H1 (cell line): ENCODE data around the gene FRMD3. TPM values are rescaled to one million over a fixed set of nuclear protein-coding genes. Genes with fewer than 3 reads are reported as not detected.
A peak's percentile ranks its signal among the peaks of the same experiment; 100 is the strongest.

ENCODE experiments used
- CTCF ChIA-PET: fragments of 300-600 bp; sonication (Branson Sonifier 250); formaldehyde crosslinking; loops from one replicate; lab custom pipeline; 2021; ENCODE audit not compliant: partially characterized antibody; lab: Charles Lee
- POLR2A ChIA-PET: fragments of 300-600 bp; sonication (Branson Sonifier 250); formaldehyde crosslinking; loops from one replicate; lab custom pipeline; 2021; ENCODE audit warnings: inconsistent platforms; ENCODE audit not compliant: partially characterized antibody; lab: Charles Lee
- DNase-seq, 2 experiments: peaks; one replicate each; pipeline versions ENCODE4 v3.0.0 to v3.0.0-alpha.2; 2010 to 2022; ENCODE audit warnings: low spot score in 2 of 2, low read depth in 1 of 2, mixed read lengths in 1 of 2
- FAIRE-seq: peaks from 2 replicates; lab custom pipeline; 2011; peaks lifted over from hg19 to GRCh38; lab: Jason Lieb, UNC
- H2AFZ ChIP-seq: 2 replicates; pipeline ENCODE4 v1.8.1; 2012; ENCODE audit warnings: low read length, inconsistent platforms
- H2AK5ac ChIP-seq: 2 replicates; pipeline ENCODE4 v1.6.1; 2013; ENCODE audit warnings: low read depth, low read length
- H2BK120ac ChIP-seq: replicated peaks from 2 replicates; pipeline ENCODE3; 2013; ENCODE audit warnings: low read depth, low read length, inconsistent platforms
- H2BK12ac ChIP-seq: 2 replicates; pipeline ENCODE4 v1.6.1; 2013; ENCODE audit warnings: low read depth, low read length
- H2BK15ac ChIP-seq: 2 replicates; pipeline ENCODE4 v1.6.1; 2013; ENCODE audit warnings: low read length
- H2BK20ac ChIP-seq: 2 replicates; pipeline ENCODE4 v1.6.1; 2013; ENCODE audit warnings: low read length
- H2BK5ac ChIP-seq: 2 replicates; pipeline ENCODE4 v1.6.1; 2013; ENCODE audit warnings: low read depth, low read length
- H3K14ac ChIP-seq: 2 replicates; pipeline ENCODE4 v1.6.1; 2013; ENCODE audit warnings: inconsistent platforms; ENCODE audit not compliant: insufficient read length
- H3K18ac ChIP-seq: 2 replicates; pipeline ENCODE4 v1.6.1; 2013; ENCODE audit warnings: low read length; ENCODE audit errors: extremely low read depth
- H3K23ac ChIP-seq: 2 replicates; pipeline ENCODE4 v1.6.1; 2013; ENCODE audit warnings: inconsistent platforms; ENCODE audit not compliant: insufficient read length
- H3K23me2 ChIP-seq: 2 replicates; pipeline ENCODE4 v1.6.1; 2013; ENCODE audit warnings: low read depth, low read length
- H3K27ac ChIP-seq: 2 replicates; pipeline ENCODE4 v1.6.1; 2011; ENCODE audit warnings: low read depth, low read length, inconsistent platforms
- H3K27me3 ChIP-seq, 4 experiments: replicated peaks in 1 of 4; 1 replicate in 1 of 4; 2 replicates in 3 of 4; pipeline versions ENCODE4 v1.6.1 to v1.8.1; 2011 to 2013; ENCODE audit warnings: low read length in 3 of 4, mild to moderate bottlenecking in 3 of 4, inconsistent platforms in 2 of 4, mixed read lengths in 2 of 4, moderate library complexity in 1 of 4; ENCODE audit not compliant: control insufficient read depth in 3 of 4, insufficient read depth in 3 of 4; ENCODE audit errors: extremely low read depth in 1 of 4
- H3K36me3 ChIP-seq, 4 experiments: 2 replicates each; pipeline versions ENCODE4 v1.6.1 to v1.8.1; 2011 to 2013; ENCODE audit warnings: mild to moderate bottlenecking in 4 of 4, low read length in 3 of 4, moderate library complexity in 2 of 4, control low read depth in 1 of 4, inconsistent platforms in 1 of 4; ENCODE audit not compliant: insufficient read depth in 4 of 4, control insufficient read depth in 2 of 4
- H3K4ac ChIP-seq: replicated peaks from 2 replicates; pipeline ENCODE3; 2013; ENCODE audit warnings: low read length, low read depth, mixed read lengths, inconsistent platforms; ENCODE audit not compliant: insufficient read length
- H3K4me1 ChIP-seq, 4 experiments: replicated peaks in 1 of 4; 1 replicate in 1 of 4; 2 replicates in 3 of 4; pipeline versions ENCODE4 v1.6.1 to v1.8.1; 2011 to 2013; ENCODE audit warnings: low read length in 3 of 4, inconsistent platforms in 2 of 4, mixed read lengths in 1 of 4; ENCODE audit not compliant: insufficient read depth in 4 of 4, control insufficient read depth in 3 of 4
- H3K4me2 ChIP-seq, 2 experiments: 2 replicates each; pipeline versions ENCODE4 v1.6.1 to v1.8.1; 2011 to 2013; ENCODE audit warnings: low read depth in 2 of 2, low read length in 2 of 2, control low read depth in 1 of 2, inconsistent platforms in 1 of 2, mild to moderate bottlenecking in 1 of 2; ENCODE audit not compliant: insufficient read depth in 1 of 2
- H3K4me3 ChIP-seq, 4 experiments: fragments of 200-600, 300-600 bp in 1 of 4; sonication (generic), shearing (Covaris generic), sonication (Bioruptor Twin) in 1 of 4; 2 replicates each; pipeline versions ENCODE4 v1.5.1 to v1.8.1; 2011 to 2016; ENCODE audit warnings: low read length in 4 of 4, low read depth in 3 of 4, control low read depth in 2 of 4, inconsistent platforms in 2 of 4, mild to moderate bottlenecking in 2 of 4, mixed read lengths in 1 of 4, moderate library complexity in 1 of 4; ENCODE audit not compliant: insufficient read depth in 2 of 4; ENCODE audit errors: extremely low read depth in 1 of 4
- H3K56ac ChIP-seq: replicated peaks from 2 replicates; pipeline ENCODE3; 2013; ENCODE audit warnings: low read depth, mild to moderate bottlenecking, mixed read lengths, low read length, inconsistent platforms; ENCODE audit not compliant: insufficient read length
- H3K79me1 ChIP-seq: 2 replicates; pipeline ENCODE4 v1.6.1; 2013; ENCODE audit warnings: low read depth, low read length, control low read depth
- H3K79me2 ChIP-seq, 2 experiments: 2 replicates each; pipeline versions ENCODE4 v1.6.1 to v1.8.1; 2012 to 2013; ENCODE audit warnings: low read length in 2 of 2, mild to moderate bottlenecking in 2 of 2, inconsistent platforms in 1 of 2; ENCODE audit not compliant: insufficient read depth in 2 of 2, control insufficient read depth in 1 of 2
- H3K9ac ChIP-seq, 4 experiments: replicated peaks in 1 of 4; 1 replicate in 1 of 4; 2 replicates in 3 of 4; pipeline versions ENCODE4 v1.6.1 to v1.8.1; 2011 to 2013; ENCODE audit warnings: low read depth in 3 of 4, low read length in 3 of 4, control low read depth in 2 of 4, mild to moderate bottlenecking in 2 of 4, moderate library complexity in 2 of 4, inconsistent platforms in 1 of 4; ENCODE audit errors: extremely low read depth in 1 of 4
- H3K9me3 ChIP-seq, 2 experiments: 2 replicates each; pipeline versions ENCODE4 v1.6.1 to v1.8.1; 2012 to 2013; ENCODE audit warnings: mild to moderate bottlenecking in 2 of 2, moderate library complexity in 2 of 2, control low read depth in 1 of 2, inconsistent platforms in 1 of 2, low read depth in 1 of 2, low read length in 1 of 2, mixed read lengths in 1 of 2; ENCODE audit not compliant: insufficient read depth in 2 of 2
- H4K20me1 ChIP-seq, 2 experiments: replicated peaks in 1 of 2; 2 replicates each; pipeline versions ENCODE3 to v1.8.1; 2011 to 2013; ENCODE audit warnings: inconsistent platforms in 2 of 2, low read length in 2 of 2, mild to moderate bottlenecking in 1 of 2; ENCODE audit not compliant: insufficient read depth in 2 of 2, control insufficient read depth in 1 of 2
- H4K5ac ChIP-seq: 2 replicates; pipeline ENCODE4 v1.6.1; 2013; ENCODE audit warnings: low read length, low read depth, mixed read lengths, inconsistent platforms; ENCODE audit not compliant: insufficient read length
- H4K8ac ChIP-seq: 2 replicates; pipeline ENCODE4 v1.8.0; 2013; ENCODE audit warnings: mild to moderate bottlenecking, moderate library complexity, low read length, inconsistent platforms; ENCODE audit not compliant: insufficient read depth; ENCODE audit errors: extremely low read depth
- H4K91ac ChIP-seq: replicated peaks from 2 replicates; pipeline ENCODE3; 2013; ENCODE audit warnings: low read length, mixed read lengths, inconsistent platforms; ENCODE audit not compliant: insufficient read length
- CBX5 ChIP-seq: fragments of 300-800, 300-1000 bp; sonication (generic); IDR thresholded peaks from 2 replicates; pipeline ENCODE4 v1.7.1; 2016; ENCODE audit warnings: antibody characterized with exemption, low read length, low read depth
- CHD2 ChIP-seq: IDR thresholded peaks from 2 replicates; pipeline ENCODE4 v1.6.1; 2012; ENCODE audit warnings: low read length, improper control_type of control experiment
- CREB1 ChIP-seq: IDR thresholded peaks from 2 replicates; pipeline ENCODE4 v1.6.1; 2012; ENCODE audit warnings: inconsistent platforms
- EGR1 ChIP-seq: IDR thresholded peaks from 2 replicates; pipeline ENCODE4 v1.6.1; 2011; ENCODE audit warnings: low read depth, low read length, borderline replicate concordance
- GABPA ChIP-seq: IDR thresholded peaks from 2 replicates; pipeline ENCODE4 v1.6.1; 2011; ENCODE audit warnings: mild to moderate bottlenecking, low read length, moderate library complexity, borderline replicate concordance; ENCODE audit not compliant: insufficient read depth
- HDAC6 ChIP-seq: IDR thresholded peaks from one replicate; pipeline ENCODE4 v1.7.1; 2012; ENCODE audit warnings: low read depth, mild to moderate bottlenecking, inconsistent platforms, low read length, moderate library complexity
- JUN ChIP-seq: IDR thresholded peaks from 2 replicates; pipeline ENCODE4 v1.6.1; 2011; ENCODE audit warnings: low read depth, mild to moderate bottlenecking, improper control_type of control experiment, low read length
- MAFK ChIP-seq: IDR thresholded peaks from 2 replicates; pipeline ENCODE4 v1.6.1; 2012; ENCODE audit warnings: low read depth, mild to moderate bottlenecking, improper control_type of control experiment, low read length
- POLR2A ChIP-seq, 2 experiments: IDR thresholded peaks; 1 replicate in 1 of 2; 2 replicates in 1 of 2; pipeline ENCODE4 v1.6.1; 2011; ENCODE audit warnings: low read depth in 2 of 2, low read length in 2 of 2, mild to moderate bottlenecking in 2 of 2; ENCODE audit errors: control extremely low read depth in 1 of 2
- POLR2AphosphoS5 ChIP-seq: IDR thresholded peaks from 2 replicates; pipeline ENCODE4 v1.6.1; 2011; ENCODE audit warnings: low read depth, low read length
- RAD21 ChIP-seq, 2 experiments: IDR thresholded peaks in 1 of 2; conservative IDR thresholded peaks in 1 of 2; 2 replicates each; pipeline ENCODE4 v1.6.1; 2011; ENCODE audit warnings: low read depth in 2 of 2, low read length in 2 of 2, improper control_type of control experiment in 1 of 2, inconsistent platforms in 1 of 2, mild to moderate bottlenecking in 1 of 2, moderate library complexity in 1 of 2
- RFX5 ChIP-seq: IDR thresholded peaks from 2 replicates; pipeline ENCODE4 v1.6.1; 2011; ENCODE audit warnings: low read depth, low read length, improper control_type of control experiment, borderline replicate concordance
- RNF2 ChIP-seq: fragments of 200-900, 300-1000 bp; sonication (generic); IDR thresholded peaks from 2 replicates; pipeline ENCODE4 v1.7.1; 2016; ENCODE audit warnings: borderline replicate concordance, low read depth, mild to moderate bottlenecking, antibody characterized with exemption, low read length; ENCODE audit not compliant: poor library complexity, severe bottlenecking; ENCODE audit errors: missing control alignments
- TEAD4 ChIP-seq: IDR thresholded peaks from 2 replicates; pipeline ENCODE4 v1.6.1; 2012; ENCODE audit warnings: low read depth, low read length, inconsistent platforms, mixed read lengths
- WGBS, 2 experiments: shearing (Covaris generic) in 1 of 2; methylation state at CpG; one replicate each; pipeline versions ENCODE4 v1.1.6 to v1.1.7; 2013 to 2015; ENCODE audit warnings: low lambda C conversion rate in 2 of 2, mixed read lengths in 2 of 2, inconsistent platforms in 1 of 2, low coverage in 1 of 2, missing lambda C conversion rate in 1 of 2; ENCODE audit not compliant: insufficient replicate concordance in 2 of 2, insufficient coverage in 1 of 2, insufficient read length in 1 of 2; ENCODE audit errors: extremely low coverage in 1 of 2, missing lambda C conversion rate in 1 of 2; 5-methylcytosine and 5-hydroxymethylcytosine counted together
- polyA plus RNA-seq, 7 experiments: library from polyadenylated mRNA; depleted of rRNA in 3 of 7; stranded (reverse) in 5 of 7; unstranded in 2 of 7; fragments of >200 nt in 5 of 7; fragments of 200-250 nt in 2 of 7; gene quantifications; 1 replicate in 5 of 7; 2 replicates in 1 of 7; 4 replicates in 1 of 7; pipeline versions ENCODE4 v1.2.1 to v1.2.3, GENCODE V29; 2011 to 2013; ENCODE audit warnings: missing spikeins in 2 of 7, mixed read lengths in 2 of 7
- total RNA-seq: library from RNA; stranded (reverse); fragmentation: NEBNext Ultra II Directional; extraction: Animal tissue kit (Norgen Biotek cat#: 25700); gene quantifications from 2 replicates; pipeline ENCODE4 v1.2.1, GENCODE V29; 2021

Gene FRMD3
- total and polyA plus RNA-seq, 2 of the 8 experiments (the other 6 are each of a cell fraction or from before 2014, with no cell fraction given) = 0.15 to 1.4 TPM

- no peaks in the 10 kb centered on the region for H3K36me3 ChIP-seq
- H3K27ac ChIP-seq = no peak overlapping the region
- no peak for DNase-seq
- WGBS, 2 experiments = 90% methylated on average over 4 of the region's 4 CpGs; no CpG with 5 or more reads in 1 of the 2 experiments
- H4K5ac ChIP-seq = no peak overlapping the region
- H4K8ac ChIP-seq = no peak overlapping the region
- no peak overlapping the region for H2BK5ac ChIP-seq
- H3K14ac ChIP-seq = no peak overlapping the region
- ChIA-PET CTCF (interaction anchor here (1.0 to 1.6 kb wide), 4 partner anchors 13 to 98 kb away, joined by 3 to 6 read pairs (median 4); no protein-coding TSS in a partner anchor), POLR2A (interaction anchor here (1.4 kb wide), 1 partner anchor 16 kb away, joined by 5 read pairs; no protein-coding TSS in a partner anchor)
- H3K23me2 ChIP-seq = no peaks in the 10 kb centered on the region
- no peaks in the 10 kb centered on the region for H3K79me1 ChIP-seq
- no peak overlapping the region for H2BK20ac ChIP-seq
- no peak overlapping the region for H3K23ac ChIP-seq
- no peak overlapping the region for H2AK5ac ChIP-seq
- peaks cover 0 to 4% (median 2%) of the 10 kb centered on the region in 4 experiments; a peak in 2 of 7 replicates for H3K4me1 ChIP-seq
- no peaks in the 10 kb centered on the region for H3K27me3 ChIP-seq
- no peak for FAIRE-seq
- peak overlapping the region in 1 of 4 experiments; percentile 2; a peak in 1 of 8 replicates for H3K4me3 ChIP-seq
- no peak overlapping the region for H2AFZ ChIP-seq
- no peak overlapping the region for H3K18ac ChIP-seq
- H4K91ac ChIP-seq = no peak overlapping the region
- H3K9ac ChIP-seq = no peak overlapping the region
- no peaks in the 10 kb centered on the region for H3K79me2 ChIP-seq
- no peak overlapping the region for H2BK12ac ChIP-seq
- H2BK120ac ChIP-seq = no peak overlapping the region
- H3K4ac ChIP-seq = no peak overlapping the region
- no peak overlapping the region for H3K56ac ChIP-seq
- H4K20me1 ChIP-seq = no peaks in the 10 kb centered on the region
- H3K9me3 ChIP-seq = no peaks in the 10 kb centered on the region
- H2BK15ac ChIP-seq = no peak overlapping the region
- H3K4me2 ChIP-seq = no peak overlapping the region; a peak in 1 of 4 replicates
- TF ChIP-seq EGR1 (no peak), CHD2 (no peak), HDAC6 (no peak), POLR2A (IDR thresholded peaks at IDR 0.05; ENCODE audit: control extremely low read depth in 1 of 2, low read depth in 2 of 2, low read length in 2 of 2) (no peak), MAFK (no peak), RNF2 (no peak), TEAD4 (no peak), CBX5 (no peak), RAD21 (IDR thresholded peaks at IDR 0.05 in 1 of 2, conservative IDR thresholded peaks at IDR 0.05 in 1 of 2; ENCODE audit: low read depth in 2 of 2, low read length in 2 of 2) (no peak), GABPA (no peak), RFX5 (no peak), POLR2AphosphoS5 (no peak), JUN (no peak), CREB1 (no peak)
Observed at GRCh38 chr9:83236029-83236696, 302.0 kb downstream of the FRMD3 start.
